HUES6 (cell line): ENCODE results near the gene CCBE1.

Experiments
- H3K27ac ChIP-seq: 2 replicates; pipeline ENCODE4 v1.7.0; 2013; ENCODE audit warnings: low read depth, mild to moderate bottlenecking, low read length, inconsistent platforms
- H3K27me3 ChIP-seq: 2 replicates; pipeline ENCODE4 v1.6.1; 2013; ENCODE audit warnings: low read length; ENCODE audit not compliant: control insufficient read depth, insufficient read depth
- H3K36me3 ChIP-seq: 2 replicates; pipeline ENCODE4 v1.6.1; 2013; ENCODE audit warnings: low read length; ENCODE audit not compliant: control insufficient read depth, insufficient read depth
- H3K4me1 ChIP-seq: 2 replicates; pipeline ENCODE4 v1.6.1; 2013; ENCODE audit warnings: low read length; ENCODE audit not compliant: control insufficient read depth, insufficient read depth
- H3K4me3 ChIP-seq: 2 replicates; pipeline ENCODE4 v1.5.1; 2013; ENCODE audit warnings: low read depth, low read length
- H3K9ac ChIP-seq: one replicate; pipeline ENCODE4 v1.6.1; 2013; ENCODE audit warnings: mild to moderate bottlenecking, low read length
- H3K9me3 ChIP-seq: 2 replicates; pipeline ENCODE4 v1.6.1; 2013; ENCODE audit warnings: low read depth, low read length; ENCODE audit not compliant: control insufficient read depth, insufficient read depth

The CCBE1 gene

GRCh38 chr18:59633961-59634485, 63.2 kb downstream of the CCBE1 start:
- Histone ChIP-seq H3K4me1 (0 out of 2 replicates have a peak, but pooled peaks cover 7% of the 10 kb centered on the region), H3K9me3 (no peaks in the 10 kb centered on the region), H3K36me3 (no peaks in the 10 kb centered on the region), H3K4me3 (no peak overlapping the region), H3K27ac (no peak overlapping the region), H3K9ac (no peak overlapping the region), H3K27me3 (no peaks in the 10 kb centered on the region; the same call in 1 of the 2 replicates)

- no peak overlapping the region for H3K4me3 ChIP-seq
- no peaks in the 10 kb centered on the region for H3K36me3 ChIP-seq
- no peak overlapping the region for H3K27ac ChIP-seq
- no peaks in the 10 kb centered on the region for H3K9me3 ChIP-seq
- 0 out of 2 replicates have a peak, but pooled peaks cover 7% of the 10 kb centered on the region for H3K4me1 ChIP-seq
- no peak overlapping the region for H3K9ac ChIP-seq
- H3K27me3 ChIP-seq, result no peaks in the 10 kb centered on the region; the same call in 1 of the 2 replicates
Observed at GRCh38 chr18:59633317-59633716, 63.9 kb downstream of the CCBE1 start.

GRCh38 chr18:59631583-59632181, 65.5 kb downstream of the CCBE1 start:
- Histone ChIP-seq H3K36me3 (no peaks in the 10 kb centered on the region), H3K9ac (no peak overlapping the region), H3K4me1 (0 out of 2 replicates have a peak, but pooled peaks cover 7% of the 10 kb centered on the region), H3K27ac (no peak overlapping the region), H3K4me3 (no peak overlapping the region), H3K27me3 (no peaks in the 10 kb centered on the region; the same call in 1 of the 2 replicates), H3K9me3 (no peaks in the 10 kb centered on the region)

GRCh38 chr18:59629894-59630293, 67.3 kb downstream of the CCBE1 start:
- Histone ChIP-seq H3K27ac (no peak overlapping the region), H3K4me1 (0 out of 2 replicates have a peak, but pooled peaks cover 7% of the 10 kb centered on the region), H3K4me3 (no peak overlapping the region), H3K9ac (no peak overlapping the region), H3K27me3 (no peaks in the 10 kb centered on the region; the same call in 1 of the 2 replicates), H3K9me3 (no peaks in the 10 kb centered on the region), H3K36me3 (no peaks in the 10 kb centered on the region)

- Histone ChIP-seq H3K27ac (no peak overlapping the region), H3K4me1 (0 out of 2 replicates have a peak, but pooled peaks cover 3% of the 10 kb centered on the region), H3K9me3 (no peaks in the 10 kb centered on the region), H3K9ac (no peak overlapping the region), H3K36me3 (no peaks in the 10 kb centered on the region), H3K4me3 (no peak overlapping the region), H3K27me3 (no peaks in the 10 kb centered on the region; the same call in 1 of the 2 replicates)
Observed at GRCh38 chr18:59628995-59629394, 68.2 kb downstream of the CCBE1 start.

GRCh38 chr18:59627414-59627813, 69.8 kb downstream of the CCBE1 start:
- Histone ChIP-seq H3K9me3 (no peaks in the 10 kb centered on the region), H3K36me3 (no peaks in the 10 kb centered on the region), H3K27ac (no peak overlapping the region), H3K4me3 (no peak overlapping the region), H3K4me1 (no peaks in the 10 kb centered on the region), H3K9ac (no peak overlapping the region), H3K27me3 (no peaks in the 10 kb centered on the region; the same call in 1 of the 2 replicates)

- no peak overlapping the region for H3K9ac ChIP-seq
- H3K4me1 ChIP-seq, result 0 out of 2 replicates have a peak, but pooled peaks cover 4% of the 10 kb centered on the region
- no peak overlapping the region for H3K27ac ChIP-seq
- no peaks in the 10 kb centered on the region for H3K9me3 ChIP-seq
- no peaks in the 10 kb centered on the region for H3K36me3 ChIP-seq
- no peaks in the 10 kb centered on the region; the same call in 1 of the 2 replicates for H3K27me3 ChIP-seq
- no peak overlapping the region for H3K4me3 ChIP-seq
Observed at GRCh38 chr18:59624369-59624765, 72.9 kb downstream of the CCBE1 start.

GRCh38 chr18:59623456-59624368, 73.5 kb downstream of the CCBE1 start:
- Histone ChIP-seq H3K4me3 (no peak overlapping the region), H3K9ac (no peak overlapping the region), H3K36me3 (no peaks in the 10 kb centered on the region), H3K27me3 (no peaks in the 10 kb centered on the region), H3K4me1 (0 out of 2 replicates have a peak, but pooled peaks cover 4% of the 10 kb centered on the region), H3K27ac (no peak overlapping the region), H3K9me3 (no peaks in the 10 kb centered on the region)

GRCh38 chr18:59621027-59621426, 76.2 kb downstream of the CCBE1 start:
- no peak overlapping the region for H3K9ac ChIP-seq
- no peak overlapping the region for H3K4me3 ChIP-seq
- no peaks in the 10 kb centered on the region for H3K9me3 ChIP-seq
- H3K4me1 ChIP-seq, result 0 out of 2 replicates have a peak, but pooled peaks cover 4% of the 10 kb centered on the region
- H3K27me3 ChIP-seq, result no peaks in the 10 kb centered on the region
- no peaks in the 10 kb centered on the region for H3K36me3 ChIP-seq
- H3K27ac ChIP-seq, result no peak overlapping the region

GRCh38 chr18:59620381-59620780, 76.8 kb downstream of the CCBE1 start:
- 0 out of 2 replicates have a peak, but pooled peaks cover 4% of the 10 kb centered on the region for H3K4me1 ChIP-seq
- no peak overlapping the region for H3K9ac ChIP-seq
- H3K9me3 ChIP-seq, result no peaks in the 10 kb centered on the region
- H3K27me3 ChIP-seq, result no peaks in the 10 kb centered on the region
- H3K27ac ChIP-seq, result no peak overlapping the region
- H3K4me3 ChIP-seq, result no peak overlapping the region
- H3K36me3 ChIP-seq, result no peaks in the 10 kb centered on the region
